Osteocyte (in vitro differentiated cells): ENCODE measurements around the gene KAT6B. TPM values are rescaled to one million over a fixed set of nuclear protein-coding genes. Genes with fewer than 3 reads are reported as not detected.
"Not testable (repeated sequence)": the region's sequence is repeated elsewhere in the genome, so short reads cannot be mapped to it uniquely, and the experiment has no call there.

Source experiments
- DNase-seq: peaks from one replicate; pipeline ENCODE4 v3.0.0; 2021; ENCODE audit warnings: mixed read lengths; ENCODE audit not compliant: unreplicated experiment; ENCODE audit errors: extremely low spot score
- H3K27ac Mint-ChIP-seq: one replicate; pipeline ENCODE4 v1.8.0; 2021; ENCODE audit warnings: mild to moderate bottlenecking, mixed read lengths; ENCODE audit not compliant: unreplicated experiment
- H3K27me3 Mint-ChIP-seq: one replicate; pipeline ENCODE4 v1.8.0; 2021; ENCODE audit warnings: mixed read lengths; ENCODE audit not compliant: unreplicated experiment
- H3K36me3 Mint-ChIP-seq: one replicate; pipeline ENCODE4 v1.8.0; 2021; ENCODE audit warnings: mixed read lengths; ENCODE audit not compliant: unreplicated experiment
- H3K4me1 Mint-ChIP-seq: one replicate; pipeline ENCODE4 v1.8.0; 2021; ENCODE audit warnings: mixed read lengths; ENCODE audit not compliant: unreplicated experiment
- H3K4me3 Mint-ChIP-seq: one replicate; pipeline ENCODE4 v1.8.0; 2021; ENCODE audit warnings: mild to moderate bottlenecking, moderate library complexity, mixed read lengths; ENCODE audit not compliant: unreplicated experiment
- H3K9me3 Mint-ChIP-seq: one replicate; pipeline ENCODE4 v1.8.0; 2021; ENCODE audit warnings: mixed read lengths; ENCODE audit not compliant: unreplicated experiment
- total RNA-seq: library from RNA; stranded (reverse); gene quantifications from 2 replicates; pipeline ENCODE4 v1.2.1, GENCODE V29; 2021
- TF ChIP-seq, protein P1 (sequence below): fragments of 200-600 bp; sonication (generic); IDR thresholded peaks from 2 replicates; pipeline ENCODE4 v1.5.0; 2021; ENCODE audit warnings: antibody characterized with exemption, mild to moderate bottlenecking, moderate library complexity

Gene KAT6B
- total RNA-seq, 1 donor from 2014 or later, result 28.2 TPM

DNA sequence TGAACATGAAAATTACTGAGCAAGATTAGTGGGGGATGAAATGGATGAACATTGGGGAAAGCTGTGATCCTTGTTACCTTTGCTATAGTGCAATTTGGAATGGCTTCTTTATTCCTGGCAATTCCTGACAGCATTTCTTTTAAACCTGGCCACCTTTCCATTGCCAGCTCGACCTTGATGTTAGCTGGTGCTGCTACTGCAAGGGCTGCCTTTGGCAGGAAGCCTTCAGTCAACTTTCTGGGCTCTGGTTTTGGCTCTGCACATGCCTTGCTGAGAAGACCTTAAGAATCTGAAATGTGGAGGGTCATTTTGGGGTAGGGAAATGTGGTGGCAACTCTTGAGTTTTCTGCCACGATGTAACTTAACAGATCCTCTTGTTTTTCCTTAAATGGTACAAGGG is 64.7 kb downstream of the KAT6B start:
- no peak overlapping the region for H3K27ac Mint-ChIP-seq
- no peaks in the 10 kb centered on the region for H3K36me3 Mint-ChIP-seq
- TF ChIP-seq, protein P1, sequence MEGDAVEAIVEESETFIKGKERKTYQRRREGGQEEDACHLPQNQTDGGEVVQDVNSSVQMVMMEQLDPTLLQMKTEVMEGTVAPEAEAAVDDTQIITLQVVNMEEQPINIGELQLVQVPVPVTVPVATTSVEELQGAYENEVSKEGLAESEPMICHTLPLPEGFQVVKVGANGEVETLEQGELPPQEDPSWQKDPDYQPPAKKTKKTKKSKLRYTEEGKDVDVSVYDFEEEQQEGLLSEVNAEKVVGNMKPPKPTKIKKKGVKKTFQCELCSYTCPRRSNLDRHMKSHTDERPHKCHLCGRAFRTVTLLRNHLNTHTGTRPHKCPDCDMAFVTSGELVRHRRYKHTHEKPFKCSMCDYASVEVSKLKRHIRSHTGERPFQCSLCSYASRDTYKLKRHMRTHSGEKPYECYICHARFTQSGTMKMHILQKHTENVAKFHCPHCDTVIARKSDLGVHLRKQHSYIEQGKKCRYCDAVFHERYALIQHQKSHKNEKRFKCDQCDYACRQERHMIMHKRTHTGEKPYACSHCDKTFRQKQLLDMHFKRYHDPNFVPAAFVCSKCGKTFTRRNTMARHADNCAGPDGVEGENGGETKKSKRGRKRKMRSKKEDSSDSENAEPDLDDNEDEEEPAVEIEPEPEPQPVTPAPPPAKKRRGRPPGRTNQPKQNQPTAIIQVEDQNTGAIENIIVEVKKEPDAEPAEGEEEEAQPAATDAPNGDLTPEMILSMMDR, result no peak
- H3K4me3 Mint-ChIP-seq, result no peak overlapping the region
- H3K4me1 Mint-ChIP-seq, result peaks cover 2% of the 10 kb centered on the region
- no peak for DNase-seq
- H3K27me3 Mint-ChIP-seq, result no peaks in the 10 kb centered on the region
- no peaks in the 10 kb centered on the region for H3K9me3 Mint-ChIP-seq

DNA sequence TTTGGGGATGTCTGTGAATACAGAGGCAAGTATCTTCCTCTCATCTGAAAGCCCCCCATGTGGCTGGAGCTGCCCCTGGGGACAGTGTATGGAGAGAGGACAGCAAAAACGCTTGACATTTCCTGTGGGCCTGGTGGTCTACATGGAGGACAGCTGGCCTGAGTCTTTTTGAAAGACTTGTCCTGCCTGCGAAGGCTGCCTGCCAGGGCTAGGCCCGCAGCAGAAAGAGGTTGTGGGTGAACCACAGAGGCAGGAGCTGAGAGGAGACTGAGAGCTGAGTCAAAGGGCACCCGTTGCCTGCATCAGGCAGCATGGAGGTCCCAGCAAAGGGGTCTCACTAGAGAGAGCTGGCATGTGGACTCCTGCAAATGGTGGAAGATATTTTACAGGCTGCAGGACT is 66.4 kb downstream of the KAT6B start:
- Mint-ChIP-seq H3K36me3 (no peaks in the 10 kb centered on the region), H3K27ac (no peak overlapping the region)
- TF ChIP-seq, protein P1, result no peak

DNA sequence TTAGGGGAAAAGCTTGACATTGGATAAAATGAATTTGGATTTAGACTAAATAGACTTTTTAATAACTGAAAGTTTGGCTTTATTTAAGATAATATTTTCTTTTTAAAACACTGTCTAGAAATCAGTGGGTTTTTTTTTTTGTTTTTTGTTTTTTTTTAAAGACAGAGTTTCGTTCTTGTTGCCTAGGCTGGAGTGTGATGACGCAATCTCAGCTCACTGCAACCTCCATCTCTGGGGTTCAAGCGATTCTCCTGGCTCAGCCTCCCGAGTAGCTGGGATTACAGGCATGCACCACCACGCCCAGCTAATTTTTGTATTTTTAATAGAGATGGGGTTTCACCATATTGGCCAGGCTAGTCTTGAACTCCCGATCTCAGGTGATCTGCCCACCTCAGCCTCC is 66.9 kb downstream of the KAT6B start:
- DNase-seq, H3K9me3 Mint-ChIP-seq, H3K4me3 Mint-ChIP-seq, H3K4me1 Mint-ChIP-seq, H3K27ac Mint-ChIP-seq, H3K27me3 Mint-ChIP-seq, H3K36me3 Mint-ChIP-seq: not testable (repeated sequence)

More for the DNA sequence above, 66.4 kb downstream of the KAT6B start:
- Mint-ChIP-seq H3K4me3 (no peak overlapping the region), H3K4me1 (peaks cover 2% of the 10 kb centered on the region), H3K9me3 (no peaks in the 10 kb centered on the region), H3K27me3 (no peaks in the 10 kb centered on the region)
- DNase-seq, result no peak

DNA sequence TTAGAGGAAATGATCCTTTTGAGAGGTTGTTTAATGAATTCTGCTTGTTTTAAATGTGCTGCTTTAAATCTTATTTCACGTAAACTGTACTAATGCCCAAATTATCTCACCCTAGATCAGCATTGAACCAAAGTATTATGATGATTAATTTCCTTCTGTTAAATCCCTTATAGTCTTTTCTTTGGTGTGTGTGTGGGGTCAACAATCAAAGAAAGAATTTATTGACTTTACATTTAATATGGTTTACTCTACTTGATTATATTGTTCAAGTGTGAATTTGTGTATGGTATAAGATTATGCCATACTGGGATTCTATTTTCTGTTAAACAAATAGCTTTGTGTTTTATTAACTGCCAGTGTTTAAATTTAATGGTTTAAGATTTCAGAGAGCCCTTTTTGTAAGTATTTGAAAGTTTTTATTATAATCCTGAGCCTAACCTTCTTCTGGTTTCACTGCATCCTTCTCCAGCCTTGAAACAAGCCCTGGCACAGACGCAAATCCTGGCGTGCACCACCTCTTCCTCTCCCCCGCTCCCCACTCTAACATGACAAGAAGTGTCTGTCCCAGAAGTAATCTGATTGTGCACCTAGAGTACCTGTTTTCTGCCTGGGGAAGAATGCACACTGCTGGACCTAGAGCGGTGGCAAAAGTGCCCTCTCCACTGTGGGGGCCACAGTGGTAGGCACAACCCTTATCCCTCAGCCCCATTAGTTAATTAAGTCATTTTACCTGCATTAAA is 70.6 kb downstream of the KAT6B start:
- Mint-ChIP-seq H3K4me3 (no peak overlapping the region), H3K27ac (no peak overlapping the region)
- TF ChIP-seq, protein P1, result no peak

DNA sequence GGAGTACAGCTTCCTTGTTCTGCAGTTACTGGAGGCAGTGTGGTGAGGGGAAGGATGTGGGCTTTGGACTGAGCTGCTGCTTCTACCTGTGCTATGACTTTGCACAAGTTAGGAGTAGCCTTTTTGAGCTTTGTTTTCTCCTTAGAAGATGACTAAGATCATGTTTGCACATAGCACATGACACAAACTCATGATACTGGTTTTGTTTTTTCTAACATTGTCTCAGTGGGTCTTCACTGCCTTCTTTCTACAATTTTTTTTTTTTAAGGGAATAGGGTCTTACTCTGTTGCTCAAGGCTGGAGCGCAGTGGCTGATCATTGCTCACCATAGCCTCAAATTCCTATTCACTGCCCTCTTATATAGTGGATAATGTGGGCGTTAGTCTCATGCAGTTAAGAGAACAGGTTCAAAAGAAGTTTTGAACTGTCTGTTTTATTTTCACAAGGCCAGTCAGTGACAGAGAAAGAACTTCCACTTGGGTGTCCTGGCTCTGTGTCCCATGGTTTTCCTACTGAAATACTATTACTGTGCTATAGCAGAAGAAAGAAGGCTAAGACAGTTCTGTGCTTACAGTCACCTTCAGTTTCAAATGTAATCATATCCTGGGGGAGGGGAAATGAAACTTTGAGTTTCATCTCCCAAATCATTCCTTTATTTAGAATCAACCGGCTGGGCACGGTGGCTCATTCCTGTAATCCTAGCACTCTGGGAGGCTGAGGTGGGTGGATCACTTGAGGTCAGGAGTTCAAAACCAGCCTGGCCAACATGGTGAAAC is 72.0 kb downstream of the KAT6B start:
- no peaks in the 10 kb centered on the region for H3K4me1 Mint-ChIP-seq
- no peaks in the 10 kb centered on the region for H3K27me3 Mint-ChIP-seq
- no peak for DNase-seq

More for the DNA sequence above, 70.6 kb downstream of the KAT6B start:
- no peaks in the 10 kb centered on the region for H3K4me1 Mint-ChIP-seq
- H3K36me3 Mint-ChIP-seq, result no peaks in the 10 kb centered on the region
- H3K27me3 Mint-ChIP-seq, result no peaks in the 10 kb centered on the region
- DNase-seq, result no peak
- H3K9me3 Mint-ChIP-seq, result no peaks in the 10 kb centered on the region

More for the DNA sequence above, 72.0 kb downstream of the KAT6B start:
- Mint-ChIP-seq H3K9me3 (no peaks in the 10 kb centered on the region), H3K27ac (no peak overlapping the region), H3K36me3 (no peaks in the 10 kb centered on the region), H3K4me3 (no peak overlapping the region)
- TF ChIP-seq, protein P1, result no peak
